ENCODE results near the gene GPANK1.

DNA sequence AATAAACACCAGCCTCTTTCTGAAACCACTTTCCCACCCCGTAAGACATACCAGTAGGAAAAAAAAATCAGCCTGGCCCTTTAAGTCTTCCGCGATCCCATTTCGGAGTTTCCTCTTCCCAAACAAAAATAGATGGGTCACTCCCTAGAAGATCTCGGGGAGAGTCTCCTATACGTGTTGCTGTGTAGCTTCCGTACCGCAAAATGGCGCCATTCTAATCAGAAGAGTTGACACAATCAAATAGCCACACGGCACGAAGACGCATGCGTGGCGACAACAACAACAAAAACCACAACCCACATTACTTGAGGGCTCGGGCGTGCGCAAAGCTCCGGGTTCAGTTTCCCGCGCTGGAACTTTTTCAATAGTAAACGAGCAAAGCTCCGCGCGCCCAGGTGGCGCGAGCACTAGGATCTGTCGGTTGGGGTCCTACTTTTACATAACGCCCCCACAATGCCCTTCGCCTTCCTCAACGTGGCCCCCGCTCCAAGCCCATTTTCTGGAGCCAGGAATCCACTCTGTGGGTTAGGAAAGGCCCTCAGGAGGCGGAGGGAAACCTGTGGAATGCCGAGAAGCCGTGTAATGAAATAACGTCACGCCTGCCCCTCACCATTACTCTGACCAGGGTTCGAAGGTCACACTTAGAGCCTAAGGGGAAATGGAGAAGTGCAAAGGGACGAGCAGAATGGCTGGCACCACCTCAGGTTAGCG lies at the start of gene GPANK1:
- TF ChIP-seq SIN3A (IDR thresholded peaks at IDR 0.05; ENCODE audit: borderline replicate concordance, insufficient read depth, low read length) (0 out of 2 replicates have a peak, but pooled peaks have one; percentile 66), POLR2AphosphoS5 (IDR thresholded peaks at IDR 0.05; ENCODE audit: low read depth, low read length) (peak; percentile 56)
- TF ChIP-seq, protein P1, sequence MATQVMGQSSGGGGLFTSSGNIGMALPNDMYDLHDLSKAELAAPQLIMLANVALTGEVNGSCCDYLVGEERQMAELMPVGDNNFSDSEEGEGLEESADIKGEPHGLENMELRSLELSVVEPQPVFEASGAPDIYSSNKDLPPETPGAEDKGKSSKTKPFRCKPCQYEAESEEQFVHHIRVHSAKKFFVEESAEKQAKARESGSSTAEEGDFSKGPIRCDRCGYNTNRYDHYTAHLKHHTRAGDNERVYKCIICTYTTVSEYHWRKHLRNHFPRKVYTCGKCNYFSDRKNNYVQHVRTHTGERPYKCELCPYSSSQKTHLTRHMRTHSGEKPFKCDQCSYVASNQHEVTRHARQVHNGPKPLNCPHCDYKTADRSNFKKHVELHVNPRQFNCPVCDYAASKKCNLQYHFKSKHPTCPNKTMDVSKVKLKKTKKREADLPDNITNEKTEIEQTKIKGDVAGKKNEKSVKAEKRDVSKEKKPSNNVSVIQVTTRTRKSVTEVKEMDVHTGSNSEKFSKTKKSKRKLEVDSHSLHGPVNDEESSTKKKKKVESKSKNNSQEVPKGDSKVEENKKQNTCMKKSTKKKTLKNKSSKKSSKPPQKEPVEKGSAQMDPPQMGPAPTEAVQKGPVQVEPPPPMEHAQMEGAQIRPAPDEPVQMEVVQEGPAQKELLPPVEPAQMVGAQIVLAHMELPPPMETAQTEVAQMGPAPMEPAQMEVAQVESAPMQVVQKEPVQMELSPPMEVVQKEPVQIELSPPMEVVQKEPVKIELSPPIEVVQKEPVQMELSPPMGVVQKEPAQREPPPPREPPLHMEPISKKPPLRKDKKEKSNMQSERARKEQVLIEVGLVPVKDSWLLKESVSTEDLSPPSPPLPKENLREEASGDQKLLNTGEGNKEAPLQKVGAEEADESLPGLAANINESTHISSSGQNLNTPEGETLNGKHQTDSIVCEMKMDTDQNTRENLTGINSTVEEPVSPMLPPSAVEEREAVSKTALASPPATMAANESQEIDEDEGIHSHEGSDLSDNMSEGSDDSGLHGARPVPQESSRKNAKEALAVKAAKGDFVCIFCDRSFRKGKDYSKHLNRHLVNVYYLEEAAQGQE (IDR thresholded peaks at IDR 0.05; ENCODE audit: insufficient read depth in 1 of 2, low read depth in 2 of 2, low read length in 2 of 2), result no peak
